Measurements from ENCODE around the gene AMMECR1L.

DNA sequence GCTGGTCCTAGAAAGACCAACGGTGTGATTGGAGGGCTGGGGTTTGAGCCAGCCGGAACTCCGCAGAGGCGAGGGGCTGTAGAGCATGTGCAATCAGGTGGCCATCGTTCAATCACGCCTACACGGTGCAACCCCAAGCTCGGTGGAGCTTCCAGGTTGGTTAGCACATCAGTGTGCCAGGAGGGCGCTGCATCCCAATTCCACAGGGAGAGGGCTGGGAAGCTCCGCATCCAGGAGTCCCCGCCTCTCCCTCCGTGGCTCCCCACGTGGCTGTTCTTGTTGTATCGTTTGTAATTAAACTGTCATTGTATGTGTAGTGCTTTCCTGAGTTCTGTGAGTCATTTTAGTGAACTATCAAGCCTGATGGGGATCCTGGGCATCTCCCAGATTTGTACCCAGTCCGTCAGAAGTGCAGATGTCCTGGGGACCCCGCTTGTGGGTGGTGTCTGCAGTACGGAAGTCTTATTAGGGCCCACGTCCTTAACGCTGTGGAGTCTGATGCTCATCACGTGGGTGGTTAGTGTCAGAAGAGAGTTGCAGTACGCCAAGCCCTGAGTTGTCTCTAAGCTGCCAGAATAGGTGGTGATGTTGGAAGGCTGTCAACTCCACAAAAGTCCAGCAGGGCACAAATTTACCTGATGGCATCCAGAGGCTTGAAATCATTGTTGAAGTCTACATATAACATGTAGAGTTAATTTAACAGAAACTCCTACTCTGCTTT lies 20.6 kb upstream of the AMMECR1L start:
- TF ChIP-seq BHLHE40 (IDR thresholded peaks at IDR 0.05; ENCODE audit: low read depth, low read length), result no peak
- TF ChIP-seq MXI1 (IDR thresholded peaks at IDR 0.05; ENCODE audit: borderline replicate concordance, low read depth, low read length), result no peak
- TF ChIP-seq, protein P1, sequence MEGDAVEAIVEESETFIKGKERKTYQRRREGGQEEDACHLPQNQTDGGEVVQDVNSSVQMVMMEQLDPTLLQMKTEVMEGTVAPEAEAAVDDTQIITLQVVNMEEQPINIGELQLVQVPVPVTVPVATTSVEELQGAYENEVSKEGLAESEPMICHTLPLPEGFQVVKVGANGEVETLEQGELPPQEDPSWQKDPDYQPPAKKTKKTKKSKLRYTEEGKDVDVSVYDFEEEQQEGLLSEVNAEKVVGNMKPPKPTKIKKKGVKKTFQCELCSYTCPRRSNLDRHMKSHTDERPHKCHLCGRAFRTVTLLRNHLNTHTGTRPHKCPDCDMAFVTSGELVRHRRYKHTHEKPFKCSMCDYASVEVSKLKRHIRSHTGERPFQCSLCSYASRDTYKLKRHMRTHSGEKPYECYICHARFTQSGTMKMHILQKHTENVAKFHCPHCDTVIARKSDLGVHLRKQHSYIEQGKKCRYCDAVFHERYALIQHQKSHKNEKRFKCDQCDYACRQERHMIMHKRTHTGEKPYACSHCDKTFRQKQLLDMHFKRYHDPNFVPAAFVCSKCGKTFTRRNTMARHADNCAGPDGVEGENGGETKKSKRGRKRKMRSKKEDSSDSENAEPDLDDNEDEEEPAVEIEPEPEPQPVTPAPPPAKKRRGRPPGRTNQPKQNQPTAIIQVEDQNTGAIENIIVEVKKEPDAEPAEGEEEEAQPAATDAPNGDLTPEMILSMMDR (conservative IDR thresholded peaks at IDR 0.05; ENCODE audit: low read depth, low read length), result no peak
- TF ChIP-seq RCOR1 (IDR thresholded peaks at IDR 0.05; ENCODE audit: insufficient replicate concordance, low read length), result no peak
- TF ChIP-seq POLR2A (IDR thresholded peaks at IDR 0.05; ENCODE audit: low read depth, low read length), result no peak
- TF ChIP-seq RFX5 (IDR thresholded peaks at IDR 0.05; ENCODE audit: low read depth, low read length), result no peak

Data from IMR-90 (cell line).